Measurements from ENCODE around the gene CTDP1. TPM values are rescaled to one million over a fixed set of nuclear protein-coding genes. Genes with fewer than 3 reads are reported as not detected.
"Not testable (repeated sequence)": the region's sequence is repeated elsewhere in the genome, so short reads cannot be mapped to it uniquely, and the experiment has no call there.

CTDP1 gene
- total RNA-seq, 4 donors from 2014 or later, result 33.9 to 42.2 (median 38.9) TPM

DNA sequence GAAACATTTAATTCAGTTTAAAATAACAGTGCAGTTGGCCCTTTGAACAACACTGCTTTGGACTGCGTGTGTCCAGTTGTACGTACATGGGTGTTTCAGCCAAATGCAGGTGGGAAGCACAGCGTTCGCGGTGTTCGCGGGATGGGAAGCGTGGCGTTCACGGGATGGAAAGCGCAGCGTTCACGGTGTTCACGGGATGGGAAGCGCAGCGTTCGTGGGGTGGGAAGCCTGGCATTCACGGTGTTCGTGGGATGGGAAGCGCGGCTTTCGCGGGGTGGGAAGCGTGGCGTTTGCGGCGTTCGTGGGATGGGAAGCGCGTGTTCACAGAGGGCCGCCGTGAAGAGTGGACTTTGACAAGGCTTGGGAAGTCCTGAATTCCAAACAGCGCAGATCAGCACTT is 47.6 kb downstream of the CTDP1 start:
- intact Hi-C loops (cut with DNase I; ENCODE audit: low total_unique reads), result no loop called here
- no peak overlapping the region for H3K4me3 ChIP-seq (ENCODE audit: low read depth, poor library complexity, severe bottlenecking)
- TF ChIP-seq, protein P1, sequence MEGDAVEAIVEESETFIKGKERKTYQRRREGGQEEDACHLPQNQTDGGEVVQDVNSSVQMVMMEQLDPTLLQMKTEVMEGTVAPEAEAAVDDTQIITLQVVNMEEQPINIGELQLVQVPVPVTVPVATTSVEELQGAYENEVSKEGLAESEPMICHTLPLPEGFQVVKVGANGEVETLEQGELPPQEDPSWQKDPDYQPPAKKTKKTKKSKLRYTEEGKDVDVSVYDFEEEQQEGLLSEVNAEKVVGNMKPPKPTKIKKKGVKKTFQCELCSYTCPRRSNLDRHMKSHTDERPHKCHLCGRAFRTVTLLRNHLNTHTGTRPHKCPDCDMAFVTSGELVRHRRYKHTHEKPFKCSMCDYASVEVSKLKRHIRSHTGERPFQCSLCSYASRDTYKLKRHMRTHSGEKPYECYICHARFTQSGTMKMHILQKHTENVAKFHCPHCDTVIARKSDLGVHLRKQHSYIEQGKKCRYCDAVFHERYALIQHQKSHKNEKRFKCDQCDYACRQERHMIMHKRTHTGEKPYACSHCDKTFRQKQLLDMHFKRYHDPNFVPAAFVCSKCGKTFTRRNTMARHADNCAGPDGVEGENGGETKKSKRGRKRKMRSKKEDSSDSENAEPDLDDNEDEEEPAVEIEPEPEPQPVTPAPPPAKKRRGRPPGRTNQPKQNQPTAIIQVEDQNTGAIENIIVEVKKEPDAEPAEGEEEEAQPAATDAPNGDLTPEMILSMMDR (IDR thresholded peaks at IDR 0.05), result no peak
- TF ChIP-seq POLR2A (IDR thresholded peaks at IDR 0.05), result no peak
- WGBS, 2 donors, result 95% methylated on average over 33 of the region's 33 CpGs
- DNase-seq (ENCODE audit: low spot score in 2 of 2), result no peak

DNA sequence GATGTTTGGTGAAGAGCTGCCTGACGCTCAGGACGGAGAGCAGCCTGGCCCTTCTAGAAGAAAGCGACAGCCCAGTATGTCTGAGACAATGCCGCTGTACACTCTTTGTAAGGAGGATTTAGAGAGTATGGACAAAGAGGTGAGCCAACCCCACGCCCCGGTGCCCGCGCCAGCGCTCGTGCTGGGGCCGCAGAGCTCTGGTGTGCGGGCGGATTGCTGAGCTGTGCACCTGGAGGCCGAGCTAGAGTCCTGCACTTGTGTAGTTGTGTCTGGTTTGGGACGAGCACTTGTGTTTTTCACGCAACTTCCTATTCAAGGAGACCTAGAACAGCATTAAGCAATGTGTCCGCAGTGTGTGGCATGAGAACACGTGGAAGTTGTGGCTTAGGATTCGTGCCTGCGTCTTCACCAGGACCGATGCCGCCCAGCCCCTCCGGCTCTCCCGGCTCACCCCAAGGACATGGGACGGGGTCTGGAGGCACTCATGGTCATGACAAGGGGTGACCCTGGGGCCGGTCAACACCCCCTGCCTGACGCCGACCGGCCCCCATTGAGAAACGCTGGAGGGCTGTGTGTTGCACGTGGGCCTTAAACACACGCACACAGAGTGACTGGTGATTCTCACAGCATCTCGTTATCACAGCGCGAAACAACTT is 49.5 kb downstream of the CTDP1 start:
- H3K4me3 ChIP-seq (ENCODE audit: low read depth, poor library complexity, severe bottlenecking), result no peak overlapping the region
- no peak for TF ChIP-seq POLR2A (IDR thresholded peaks at IDR 0.05)
- TF ChIP-seq, protein P1 (IDR thresholded peaks at IDR 0.05), result no peak
- intact Hi-C loops (cut with DNase I; ENCODE audit: low total_unique reads), result no loop called here
- no peak for DNase-seq (ENCODE audit: low spot score in 2 of 2)
- WGBS, 2 donors, result 97% methylated on average over 34 to 35 of the region's 35 CpGs

DNA sequence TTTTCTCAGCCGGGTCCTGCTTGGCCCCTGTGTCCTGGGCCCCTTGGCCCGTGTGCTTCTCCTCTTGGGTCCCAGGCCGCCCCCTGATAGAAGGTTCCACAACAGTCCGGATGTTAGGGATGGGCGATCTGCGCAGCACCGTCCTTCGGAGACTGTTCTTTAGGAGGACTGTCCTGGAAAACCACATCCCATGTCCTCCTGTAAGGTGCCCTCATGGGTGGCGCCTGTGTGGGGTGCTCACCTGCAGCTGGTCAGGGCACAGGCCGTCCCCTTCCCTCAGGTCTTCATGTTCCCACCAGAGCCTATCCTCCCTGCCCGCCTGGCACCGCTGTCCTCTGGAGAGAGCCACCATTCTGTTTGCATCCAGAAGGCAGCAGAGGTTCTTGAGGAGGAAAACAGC is 50.0 kb downstream of the CTDP1 start:
- TF ChIP-seq, protein P1 (IDR thresholded peaks at IDR 0.05), result no peak
- no peak for TF ChIP-seq POLR2A (IDR thresholded peaks at IDR 0.05)
- WGBS, 2 donors, result 94 to 97% methylated on average over 10 to 11 of the region's 12 CpGs
- DNase-seq (ENCODE audit: low spot score in 2 of 2), result no peak
- intact Hi-C loops (cut with DNase I; ENCODE audit: low total_unique reads), result no loop called here
- no peak overlapping the region for H3K4me3 ChIP-seq (ENCODE audit: low read depth, poor library complexity, severe bottlenecking)

DNA sequence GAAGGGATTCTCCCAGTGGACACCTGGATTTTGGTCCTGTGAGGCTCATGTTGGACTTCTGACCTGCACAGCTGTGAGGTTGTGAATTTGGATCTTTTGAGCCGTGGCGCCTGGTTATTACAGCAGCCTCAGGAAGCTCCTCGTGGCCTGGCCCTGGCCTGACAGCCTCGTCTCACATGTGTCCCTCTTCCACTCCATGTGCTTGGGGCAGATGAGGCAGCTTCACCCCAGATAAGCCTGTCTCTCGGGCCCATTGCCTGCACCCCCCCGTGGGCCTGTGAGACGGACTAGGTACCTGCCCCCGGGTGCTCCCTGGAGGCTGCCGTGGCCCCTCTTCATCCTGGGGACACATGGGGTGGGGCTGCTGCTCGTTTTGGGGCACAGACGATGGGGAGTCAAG is 51.2 kb downstream of the CTDP1 start:
- TF ChIP-seq POLR2A (IDR thresholded peaks at IDR 0.05), result no peak
- TF ChIP-seq, protein P1 (IDR thresholded peaks at IDR 0.05), result no peak
- intact Hi-C loops (cut with DNase I; ENCODE audit: low total_unique reads), result no loop called here
- WGBS, 2 donors, result 92 to 95% methylated on average over 11 of the region's 11 CpGs
- DNase-seq (ENCODE audit: low spot score in 2 of 2), result no peak
- no peak overlapping the region for H3K4me3 ChIP-seq (ENCODE audit: low read depth, poor library complexity, severe bottlenecking)

DNA sequence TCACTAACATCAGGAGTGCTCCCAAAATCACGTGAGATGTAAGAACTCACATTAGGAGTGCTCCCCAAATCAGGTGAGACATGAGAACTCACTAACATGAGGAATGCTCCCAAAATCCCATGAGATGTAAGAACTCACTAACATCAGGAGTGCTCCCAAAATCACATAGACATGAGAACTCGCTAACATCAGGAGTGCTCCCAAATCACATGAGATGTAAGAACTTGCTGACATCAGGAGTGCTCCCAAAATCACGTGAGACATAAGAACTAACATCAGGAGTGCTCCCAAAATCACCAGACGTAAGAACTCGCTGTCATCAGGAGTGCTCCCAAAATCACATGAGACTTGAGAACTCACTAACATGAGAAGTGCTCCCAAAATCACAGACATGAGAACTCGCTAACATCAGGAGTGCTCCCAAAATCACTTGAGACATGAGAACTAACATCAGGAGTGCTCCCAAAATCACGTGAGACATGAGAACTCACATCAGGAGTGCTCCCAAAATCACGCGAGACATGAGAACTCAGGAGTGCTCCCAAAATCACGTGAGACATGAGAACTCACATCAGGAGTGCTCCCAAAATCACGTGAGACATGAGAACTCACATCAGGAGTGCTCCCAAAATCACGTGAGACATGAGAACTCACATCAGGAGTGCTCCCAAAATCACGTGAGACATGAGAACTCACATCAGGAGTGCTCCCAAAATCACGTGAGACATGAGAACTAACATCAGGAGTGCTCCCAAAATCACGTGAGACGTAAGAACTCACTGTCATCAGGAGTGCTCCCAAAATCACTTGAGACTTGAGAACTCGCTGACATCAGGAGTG is 52.5 kb downstream of the CTDP1 start:
- DNase-seq (ENCODE audit: low spot score in 2 of 2); intact Hi-C loops (cut with DNase I; ENCODE audit: low total_unique reads); H3K4me3 ChIP-seq (ENCODE audit: low read depth, poor library complexity, severe bottlenecking): not testable (repeated sequence)
- 96 to 97% methylated on average over 13 to 14 of the region's 17 CpGs for WGBS, 2 donors

DNA sequence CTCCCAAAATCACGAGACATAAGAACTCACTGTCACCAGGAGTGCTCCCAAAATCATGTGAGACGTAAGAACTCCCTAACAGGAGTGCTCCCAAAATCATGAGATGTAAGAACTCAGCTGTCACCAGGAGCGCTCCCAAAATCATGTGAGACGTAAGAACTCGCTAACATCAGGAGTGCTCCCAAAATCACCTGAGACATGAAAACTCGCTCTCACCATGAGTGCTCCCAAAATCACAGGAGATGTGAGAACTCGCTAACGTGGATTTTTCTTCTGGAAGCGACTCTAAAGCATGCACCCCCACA is 53.1 kb downstream of the CTDP1 start:
- H3K4me3 ChIP-seq (ENCODE audit: low read depth, poor library complexity, severe bottlenecking), result no peak overlapping the region
- intact Hi-C loops (cut with DNase I; ENCODE audit: low total_unique reads), result no loop called here
- WGBS, 2 donors, result 95 to 97% methylated on average over 9 of the region's 9 CpGs
- TF ChIP-seq, protein P1 (IDR thresholded peaks at IDR 0.05), result no peak
- TF ChIP-seq POLR2A (IDR thresholded peaks at IDR 0.05), result no peak
- no peak for DNase-seq (ENCODE audit: low spot score in 2 of 2)

Measured in lower leg skin (tissue), 4 donors.